NCI-H446 (cell line): ENCODE measurements around the gene PRLHR.

ENCODE experiments used
- DNase-seq, 2 experiments: peaks; one replicate each; lab custom pipeline; 2025; lab: John Stamatoyannopoulos, UW

The PRLHR gene

DNA sequence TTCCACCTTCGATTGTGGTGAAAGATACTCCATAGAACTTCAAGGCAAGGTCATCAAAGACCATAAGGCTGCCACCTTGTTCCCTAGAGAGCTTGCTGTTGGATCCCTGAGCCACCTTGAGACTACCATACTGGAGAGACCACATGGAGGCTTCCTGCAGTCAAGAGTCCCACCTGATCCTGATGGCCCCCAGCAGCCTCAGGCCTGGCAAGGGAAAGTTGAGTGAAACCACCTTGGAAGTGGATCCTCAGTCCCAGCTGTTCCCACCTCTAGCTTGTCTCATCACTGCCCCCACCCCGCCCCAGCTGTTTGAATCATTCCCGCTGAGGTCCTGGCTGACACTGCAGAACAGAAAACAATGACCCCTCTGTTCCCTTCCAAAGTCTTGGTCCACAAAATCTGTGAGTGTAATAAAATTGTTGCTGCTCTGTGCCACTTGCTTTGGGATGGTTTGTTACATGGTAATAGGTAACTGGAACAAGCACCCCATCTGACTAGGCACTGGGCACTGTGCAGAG is 32.0 kb downstream of the PRLHR start:
- no peak for DNase-seq

DNA sequence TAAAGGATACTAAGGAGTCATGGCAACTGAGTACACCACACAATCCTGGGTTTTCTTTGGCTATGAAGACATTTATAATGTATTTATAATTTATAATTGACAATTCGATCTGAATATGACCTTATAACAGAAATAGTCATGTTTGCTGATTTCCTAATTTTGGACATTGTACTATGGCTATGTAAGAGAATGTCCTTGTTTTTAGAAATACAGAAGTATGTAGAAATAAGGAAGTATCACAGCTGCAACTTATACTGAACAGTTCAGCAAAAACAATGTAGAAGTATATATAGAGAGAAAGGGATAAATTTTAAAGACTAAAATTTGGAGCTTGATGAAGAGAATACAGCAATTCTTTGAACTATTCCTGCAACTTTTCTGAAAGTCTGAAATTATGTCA is 32.6 kb downstream of the PRLHR start:
- no peak for DNase-seq

DNA sequence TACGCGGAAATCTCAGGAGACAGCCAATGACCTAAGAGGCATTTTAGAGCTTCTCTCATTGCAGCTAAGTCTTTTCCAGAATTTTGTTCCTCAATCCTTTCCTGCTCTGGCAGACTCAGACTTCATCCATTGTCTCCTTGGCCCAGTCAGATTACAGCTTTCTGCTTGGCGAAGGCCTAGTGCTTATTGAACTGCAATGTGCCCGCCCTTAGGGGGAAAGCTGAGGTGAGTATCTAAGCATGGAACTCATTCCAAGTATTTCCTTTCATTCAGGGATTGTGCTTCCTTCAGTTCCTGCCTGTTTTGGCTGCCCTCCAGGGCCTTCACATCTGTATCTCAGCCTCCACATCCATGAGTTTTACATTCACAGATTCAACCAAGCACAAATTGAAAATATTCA is 37.5 kb downstream of the PRLHR start:
- no peak for DNase-seq

DNA sequence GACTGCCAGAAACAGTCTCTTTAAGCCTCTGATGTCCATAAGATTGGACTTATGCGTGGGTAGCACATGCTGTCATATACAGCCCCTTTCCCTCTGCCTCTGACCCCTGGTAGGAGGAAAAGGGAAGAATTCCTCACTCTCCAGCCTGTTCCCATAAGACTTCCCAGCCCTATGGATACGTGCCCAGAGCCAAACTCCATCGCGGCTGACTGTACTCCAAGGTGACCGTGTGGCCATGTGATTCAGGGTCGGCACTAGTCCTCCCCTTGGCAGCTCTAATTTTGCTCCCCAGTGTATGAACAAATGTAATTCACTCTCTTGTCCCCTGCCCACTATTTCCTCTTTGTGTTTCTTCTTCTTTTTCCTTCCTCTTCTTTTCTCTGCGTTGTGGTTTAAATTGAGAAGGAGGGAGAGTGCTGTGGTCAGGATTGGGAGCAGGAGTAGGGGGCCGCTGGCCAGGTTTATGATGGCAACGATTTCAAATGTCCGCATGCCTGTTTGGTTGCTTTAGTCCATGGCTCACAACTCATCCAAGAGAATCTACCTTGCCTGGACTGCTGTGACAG is 43.8 kb downstream of the PRLHR start:
- DNase-seq, result no peak

DNA sequence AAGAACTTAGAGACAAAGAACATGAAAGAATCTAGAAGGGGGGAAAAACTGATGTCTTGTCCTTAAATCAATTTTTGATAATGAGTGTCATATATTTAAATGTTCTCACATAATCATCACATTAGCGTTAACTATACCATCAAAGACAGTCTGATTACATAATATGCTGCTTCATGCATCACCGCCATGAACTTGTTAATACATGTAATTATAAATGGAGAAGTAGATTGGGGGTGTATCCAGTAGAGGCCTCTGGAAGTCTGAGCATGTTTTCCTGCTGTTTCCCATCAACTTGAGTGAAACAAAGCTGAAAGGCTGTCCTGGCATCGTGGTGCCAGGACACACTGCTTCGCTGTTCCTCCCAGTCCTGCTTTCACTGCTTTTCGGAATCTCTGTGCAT is 48.2 kb downstream of the PRLHR start:
- DNase-seq, result no peak

DNA sequence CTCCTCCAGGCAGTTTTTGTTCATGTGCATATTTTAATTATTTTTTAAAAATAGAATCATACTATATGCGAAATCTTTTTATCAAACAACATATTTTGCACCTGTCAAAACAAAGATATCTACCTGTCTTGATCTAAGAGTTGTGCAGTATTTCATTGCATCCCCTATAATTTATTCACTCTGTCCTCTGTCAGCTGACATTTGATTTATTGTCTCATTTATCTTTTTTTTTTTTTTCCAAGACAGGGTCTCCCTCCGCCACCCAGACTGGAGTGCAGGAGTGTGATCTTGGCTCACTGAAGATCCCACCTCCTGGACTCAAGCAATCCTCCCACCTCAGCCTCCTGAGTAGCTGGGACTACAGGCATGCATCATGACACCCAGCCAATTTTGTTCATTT is 49.0 kb downstream of the PRLHR start:
- no peak for DNase-seq

DNA sequence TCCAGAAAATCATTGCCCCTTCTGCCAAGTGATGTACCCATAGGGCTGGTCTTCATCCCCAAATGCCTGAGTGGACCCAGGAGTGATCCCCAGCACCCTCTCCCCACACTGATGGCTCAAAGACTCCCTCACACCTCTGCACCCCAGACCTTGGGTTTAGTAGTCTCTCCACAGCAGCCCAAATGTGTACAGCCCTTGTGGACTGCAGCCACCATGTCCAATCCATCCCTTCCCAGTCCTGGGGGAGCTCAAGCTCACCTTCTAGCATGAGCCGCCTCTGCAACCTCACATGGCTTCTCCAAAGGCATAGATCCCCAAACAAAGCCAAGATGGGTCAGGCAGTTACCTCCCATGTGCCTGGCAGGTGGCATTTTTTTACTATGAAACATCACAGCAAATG is 50.1 kb downstream of the PRLHR start:
- DNase-seq, result no peak

DNA sequence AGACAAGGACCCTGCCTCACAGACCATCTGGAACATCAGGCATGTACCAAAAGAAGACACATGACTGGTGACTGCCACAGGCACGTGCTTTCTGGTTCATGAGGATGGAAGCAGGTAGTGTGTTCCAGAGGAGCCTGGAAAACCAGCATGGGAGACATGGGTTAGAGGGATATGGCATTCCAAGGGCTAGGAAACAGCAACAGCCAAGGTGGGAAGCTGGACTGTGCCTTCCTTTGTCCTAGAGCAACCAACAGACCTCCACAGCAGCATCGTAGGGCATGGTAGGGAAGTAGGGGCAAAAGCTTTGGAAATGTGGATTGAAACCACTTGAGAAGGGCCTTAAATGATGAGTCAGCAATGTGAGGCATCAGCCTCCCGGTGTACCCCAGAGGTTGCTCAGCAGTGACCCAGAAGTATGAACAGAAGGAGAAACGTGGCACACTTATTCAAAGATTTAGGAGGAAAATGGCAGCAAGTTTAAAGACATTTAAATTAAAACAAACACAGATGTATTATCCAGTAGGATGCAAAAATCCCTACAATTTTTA is 51.0 kb downstream of the PRLHR start:
- no peak for DNase-seq

DNA sequence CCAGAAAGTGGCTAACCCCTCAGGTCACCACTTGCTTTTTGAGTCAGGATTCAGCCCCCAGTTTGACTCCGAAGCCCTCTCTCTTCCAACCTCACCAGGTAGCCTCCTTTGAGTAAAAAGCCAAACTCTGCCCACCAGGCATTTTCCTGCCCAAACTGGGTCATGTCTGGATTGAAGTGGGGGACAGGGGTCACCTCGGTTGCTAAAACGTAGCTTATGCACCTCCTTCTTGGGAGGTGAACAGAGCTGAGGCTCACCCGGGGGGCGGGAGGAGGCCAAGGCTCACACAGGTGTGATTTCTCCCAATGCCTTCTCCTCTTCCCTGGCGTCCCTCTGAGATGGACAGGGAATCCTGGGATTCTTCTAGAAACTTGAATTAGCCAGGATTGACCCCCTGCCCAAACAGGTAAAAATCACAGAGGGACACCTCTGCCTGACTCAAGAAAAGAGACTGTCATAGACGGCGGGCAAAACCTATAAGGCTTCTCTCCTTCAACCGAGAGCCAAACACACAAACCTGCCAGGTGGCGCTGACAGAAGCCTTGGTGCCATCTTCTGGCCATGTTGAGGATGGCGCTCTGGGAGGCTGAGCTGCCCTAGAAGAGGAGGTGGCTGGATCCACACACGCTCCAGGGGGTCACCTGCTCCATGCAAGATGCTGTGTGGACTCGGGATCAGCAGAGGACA is 51.6 kb downstream of the PRLHR start:
- peak in 1 of 2 experiments; percentile 28 for DNase-seq

DNA sequence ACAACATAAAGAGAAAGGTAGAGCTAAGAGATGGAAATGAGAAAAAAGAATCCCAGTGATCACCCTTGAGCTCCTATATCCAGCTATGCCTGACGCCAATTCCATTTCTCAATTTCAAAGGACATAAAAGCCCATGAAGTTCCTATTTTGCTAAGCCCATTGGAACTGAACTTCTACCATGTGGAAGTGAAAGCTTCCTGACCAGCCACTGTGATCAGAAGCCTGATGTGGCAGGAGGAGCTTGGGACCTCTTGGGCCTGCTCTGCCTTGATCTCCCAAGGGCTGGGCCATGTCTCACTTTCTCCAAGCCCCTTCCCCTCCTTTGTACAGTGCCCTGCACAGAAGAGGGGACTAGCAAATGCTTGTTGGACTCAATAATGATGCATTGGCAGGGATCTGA is 52.7 kb downstream of the PRLHR start:
- no peak for DNase-seq

DNA sequence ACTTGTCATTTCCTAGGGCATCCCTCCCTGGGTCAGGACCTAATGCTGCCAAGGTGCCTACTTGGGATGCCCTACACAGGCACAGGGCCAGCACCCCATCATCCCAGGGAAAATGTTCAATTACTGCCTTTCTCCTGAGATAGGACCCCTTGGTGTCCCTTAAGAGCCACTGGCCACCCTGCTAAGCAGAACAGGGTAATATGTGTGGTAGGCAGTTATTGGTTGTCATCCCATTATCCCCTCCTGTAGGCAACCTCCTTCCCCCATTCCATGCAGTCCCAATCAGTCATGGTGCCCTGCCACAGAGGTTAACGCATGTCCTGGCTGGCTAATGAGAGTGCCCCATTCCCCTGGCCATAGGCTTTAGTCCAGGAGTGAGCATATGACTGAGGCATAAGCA is 53.2 kb downstream of the PRLHR start:
- no peak for DNase-seq

DNA sequence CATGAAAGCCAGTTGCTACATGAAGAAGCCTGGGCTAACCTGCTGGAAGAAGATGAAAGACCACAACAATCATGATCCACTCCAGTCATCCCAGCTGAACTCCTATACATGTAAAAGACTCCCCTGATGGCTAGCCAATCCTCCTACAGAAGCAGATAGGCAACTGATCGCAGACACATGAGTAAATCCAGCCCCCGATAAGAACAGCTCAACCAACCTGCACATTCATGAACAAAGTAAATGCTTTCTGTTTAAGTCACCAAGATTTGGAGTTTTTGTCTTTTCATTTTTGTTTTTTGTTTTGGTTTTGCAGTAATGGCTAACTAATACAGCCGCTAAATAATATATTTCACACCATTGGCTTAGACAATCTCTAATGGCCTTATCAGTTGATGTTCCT is 53.7 kb downstream of the PRLHR start:
- DNase-seq, result no peak
